Measurements from ENCODE around the gene F5.

Gene F5

DNA sequence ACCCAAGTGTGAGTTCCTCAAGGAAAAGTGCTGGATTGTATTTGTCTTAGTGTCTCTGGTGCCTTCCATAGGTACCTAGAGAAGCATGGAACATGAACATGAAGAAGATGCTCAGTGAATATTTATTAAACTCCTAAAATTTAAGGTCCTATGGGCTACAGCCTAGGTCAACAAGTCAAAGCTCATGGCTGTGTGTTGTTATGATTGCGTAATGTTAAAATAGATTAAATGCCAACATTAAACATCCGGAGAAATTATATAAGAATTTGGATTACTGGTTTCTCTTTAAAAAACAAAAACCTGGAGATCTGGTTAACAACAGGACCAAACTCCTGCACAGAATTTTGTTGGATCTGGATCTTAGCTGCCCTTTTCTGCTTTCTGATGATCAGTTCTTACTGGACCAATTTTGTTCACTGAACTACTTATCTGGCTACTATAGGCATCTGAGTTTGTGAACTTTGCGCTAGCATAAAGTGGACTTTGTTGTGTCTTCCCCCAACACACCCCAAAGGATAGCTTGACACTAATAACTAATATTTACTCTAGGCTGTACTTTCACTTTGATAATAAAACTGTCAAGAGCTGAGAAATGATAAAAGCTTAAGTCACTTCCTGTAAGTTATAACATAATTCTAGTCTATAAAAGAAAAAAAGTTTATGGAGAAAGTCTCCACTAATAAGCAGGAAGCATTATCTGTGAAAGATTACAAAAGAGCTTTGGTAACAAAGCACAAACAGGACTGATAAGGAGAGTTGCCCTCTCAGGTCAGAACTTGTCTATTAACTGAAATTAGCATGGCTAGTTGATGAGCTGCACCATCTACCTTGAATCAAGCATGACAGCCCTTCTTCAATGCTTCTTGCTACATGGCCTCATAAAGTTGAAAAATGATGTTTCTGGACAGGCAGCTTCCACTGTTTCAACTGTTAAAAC is 20.7 kb downstream of the F5 start:
- no peak overlapping the region for H3K27ac ChIP-seq
- H3K36me3 ChIP-seq = no peaks in the 10 kb centered on the region
- no peak for DNase-seq
- no peak overlapping the region for H3K4me3 ChIP-seq (ENCODE audit: low read depth, low read length)
- H3K27me3 ChIP-seq (ENCODE audit: insufficient read depth, low read depth, severe bottlenecking) = no peaks in the 10 kb centered on the region
- no peak for TF ChIP-seq CTCF (IDR thresholded peaks at IDR 0.05; ENCODE audit: low read depth, low read length)
- no peaks in the 10 kb centered on the region for H3K9me3 ChIP-seq (ENCODE audit: severe bottlenecking)

DNA sequence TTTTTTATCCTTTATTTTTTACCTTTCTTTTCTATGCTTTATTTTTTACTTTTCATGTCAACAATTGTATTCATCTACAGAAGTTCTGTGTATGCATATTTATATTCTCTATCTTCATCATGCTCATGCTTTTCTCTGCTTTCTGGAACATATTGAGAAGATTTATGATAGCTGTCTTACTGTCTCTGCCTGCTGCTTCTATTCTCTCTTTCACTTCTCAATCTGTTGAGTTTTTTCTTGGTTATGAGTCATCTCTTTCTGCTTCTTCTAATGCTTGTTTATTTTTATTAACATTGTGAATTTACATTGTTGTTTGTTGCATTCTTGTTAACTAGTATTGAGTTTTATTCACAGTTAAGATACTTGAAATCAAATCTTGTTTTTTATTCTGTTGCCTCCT is 22.6 kb downstream of the F5 start:
- H3K27ac ChIP-seq = no peak overlapping the region
- H3K36me3 ChIP-seq = no peaks in the 10 kb centered on the region
- no peak overlapping the region for H3K4me3 ChIP-seq (ENCODE audit: low read depth, low read length)
- no peaks in the 10 kb centered on the region for H3K27me3 ChIP-seq (ENCODE audit: insufficient read depth, low read depth, severe bottlenecking)
- no peak for DNase-seq
- no peak for TF ChIP-seq CTCF (IDR thresholded peaks at IDR 0.05; ENCODE audit: low read depth, low read length)
- H3K9me3 ChIP-seq (ENCODE audit: severe bottlenecking) = no peaks in the 10 kb centered on the region

- no peaks in the 10 kb centered on the region for H3K9me3 ChIP-seq (ENCODE audit: severe bottlenecking)
- no peak overlapping the region for H3K27ac ChIP-seq
- no peaks in the 10 kb centered on the region for H3K36me3 ChIP-seq
- DNase-seq = no peak
- H3K4me3 ChIP-seq (ENCODE audit: low read depth, low read length) = no peak overlapping the region
- TF ChIP-seq CTCF (IDR thresholded peaks at IDR 0.05; ENCODE audit: low read depth, low read length) = no peak
- no peaks in the 10 kb centered on the region for H3K27me3 ChIP-seq (ENCODE audit: insufficient read depth, low read depth, severe bottlenecking)
Observed at GRCh38 chr1:169563019-169563615, 23.2 kb downstream of the F5 start.

DNA sequence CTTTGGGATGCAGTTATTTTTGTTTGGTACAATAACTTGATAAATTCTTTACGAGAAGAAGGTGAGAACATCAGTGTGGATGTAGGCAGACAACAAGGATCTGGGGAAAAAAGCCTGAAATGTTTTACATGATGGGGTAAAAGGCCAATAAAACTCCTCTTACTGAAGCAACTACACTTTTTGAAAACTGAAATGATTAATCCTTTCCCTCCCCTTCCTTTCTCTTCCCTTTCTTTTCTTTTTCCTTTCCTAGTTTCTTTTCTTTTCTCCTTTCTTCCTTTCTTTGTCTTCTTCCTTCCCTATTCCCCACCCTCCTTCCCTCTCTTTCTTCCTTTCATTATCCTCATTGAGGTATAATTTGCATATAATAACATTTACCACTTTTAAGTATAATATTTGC is 24.6 kb downstream of the F5 start:
- TF ChIP-seq CTCF (IDR thresholded peaks at IDR 0.05; ENCODE audit: low read depth, low read length) = no peak
- Histone ChIP-seq H3K9me3 (ENCODE audit: severe bottlenecking) (no peaks in the 10 kb centered on the region), H3K36me3 (no peaks in the 10 kb centered on the region), H3K4me3 (ENCODE audit: low read depth, low read length) (no peak overlapping the region), H3K27me3 (ENCODE audit: insufficient read depth, low read depth, severe bottlenecking) (no peaks in the 10 kb centered on the region), H3K27ac (no peak overlapping the region)
- DNase-seq = no peak

- H3K36me3 ChIP-seq = no peaks in the 10 kb centered on the region
- DNase-seq = no peak
- no peak overlapping the region for H3K4me3 ChIP-seq (ENCODE audit: low read depth, low read length)
- H3K27ac ChIP-seq = no peak overlapping the region
- no peaks in the 10 kb centered on the region for H3K9me3 ChIP-seq (ENCODE audit: severe bottlenecking)
- no peak for TF ChIP-seq CTCF (IDR thresholded peaks at IDR 0.05; ENCODE audit: low read depth, low read length)
- H3K27me3 ChIP-seq (ENCODE audit: insufficient read depth, low read depth, severe bottlenecking) = no peaks in the 10 kb centered on the region
Observed at GRCh38 chr1:169557131-169557530, 29.1 kb downstream of the F5 start.
